CD14-positive monocyte (primary cell): ENCODE data around the gene PHAF1. TPM values are rescaled to one million over a fixed set of nuclear protein-coding genes. Genes with fewer than 3 reads are reported as not detected.

Source experiments
- DNase-seq, 3 donors: peaks; one replicate each; pipeline ENCODE4 v3.0.0-alpha.2; 2011 to 2022
- H2AFZ ChIP-seq: 2 replicates; pipeline ENCODE4 v1.6.0; 2012; ENCODE audit warnings: mild to moderate bottlenecking, low read depth, low read length, inconsistent platforms; ENCODE audit not compliant: insufficient read depth, poor library complexity, severe bottlenecking
- H3K27ac ChIP-seq, 2 donors: 1 replicate in 1 of 2; 2 replicates in 1 of 2; pipeline ENCODE4 v1.5.1; 2012 to 2013; ENCODE audit warnings: low read length in 2 of 2, control low read depth in 1 of 2, inconsistent platforms in 1 of 2, low read depth in 1 of 2, mild to moderate bottlenecking in 1 of 2
- H3K27me3 ChIP-seq, 2 donors: one replicate each; pipeline versions ENCODE4 v1.6.0 to v1.6.1; 2011 to 2013; ENCODE audit warnings: low read length in 2 of 2; ENCODE audit not compliant: control insufficient read depth in 2 of 2, insufficient read depth in 2 of 2
- H3K36me3 ChIP-seq, 2 donors: replicated peaks in 1 of 2; 1 replicate in 1 of 2; 2 replicates in 1 of 2; pipeline versions ENCODE4 v1.5.1 to v1.6.1; 2012 to 2013; ENCODE audit warnings: low read length in 2 of 2, control low read depth in 1 of 2, inconsistent platforms in 1 of 2, mild to moderate bottlenecking in 1 of 2; ENCODE audit not compliant: insufficient read depth in 2 of 2, control insufficient read depth in 1 of 2
- H3K4me1 ChIP-seq, 2 donors: 1 replicate in 1 of 2; 2 replicates in 1 of 2; pipeline versions ENCODE4 v1.5.1 to v1.6.1; 2012 to 2013; ENCODE audit warnings: low read length in 2 of 2, control low read depth in 1 of 2, inconsistent platforms in 1 of 2, mild to moderate bottlenecking in 1 of 2, moderate library complexity in 1 of 2; ENCODE audit not compliant: insufficient read depth in 2 of 2, control insufficient read depth in 1 of 2
- H3K4me2 ChIP-seq: replicated peaks from 2 replicates; pipeline ENCODE3; 2012; ENCODE audit warnings: low read length, moderate library complexity, mild to moderate bottlenecking; ENCODE audit not compliant: poor library complexity, severe bottlenecking; ENCODE audit errors: extremely low read depth
- H3K4me3 ChIP-seq, 3 experiments: fragments of 200-600 bp in 1 of 3; sonication (generic) in 1 of 3; replicated peaks in 1 of 3; 1 replicate in 2 of 3; 2 replicates in 1 of 3; pipeline ENCODE4 v1.5.1; 2011 to 2013; ENCODE audit warnings: low read length in 3 of 3, mild to moderate bottlenecking in 3 of 3, control low read depth in 2 of 3, low read depth in 2 of 3, inconsistent platforms in 1 of 3, moderate library complexity in 1 of 3
- H3K79me2 ChIP-seq: 2 replicates; pipeline ENCODE4 v1.6.0; 2012; ENCODE audit warnings: mild to moderate bottlenecking, control low read depth, inconsistent platforms, low read length, moderate library complexity; ENCODE audit not compliant: insufficient read depth
- H3K9ac ChIP-seq: 2 replicates; pipeline ENCODE4 v1.6.0; 2017; ENCODE audit warnings: low read length, mild to moderate bottlenecking; ENCODE audit not compliant: insufficient read depth, poor library complexity, severe bottlenecking
- H3K9me3 ChIP-seq, 2 donors: replicated peaks in 1 of 2; 1 replicate in 1 of 2; 2 replicates in 1 of 2; pipeline versions ENCODE4 v1.5.1 to v1.6.1; 2012 to 2013; ENCODE audit warnings: low read length in 2 of 2, control low read depth in 1 of 2; ENCODE audit not compliant: control insufficient read depth in 1 of 2, insufficient read depth in 1 of 2
- H4K20me1 ChIP-seq: 2 replicates; pipeline ENCODE4 v1.6.0; 2012; ENCODE audit warnings: mild to moderate bottlenecking, low read length, control low read depth, moderate library complexity; ENCODE audit not compliant: insufficient read depth
- H3K27ac Mint-ChIP-seq, 7 donors: one replicate each; pipeline ENCODE4 v1.8.0; 2020; ENCODE audit warnings: mild to moderate bottlenecking in 7 of 7, mixed read lengths in 7 of 7, moderate library complexity in 6 of 7, inconsistent platforms in 2 of 7
- H3K27me3 Mint-ChIP-seq, 3 donors: one replicate each; pipeline ENCODE4 v1.8.0; 2021 to 2022; ENCODE audit warnings: low read depth in 3 of 3, mild to moderate bottlenecking in 3 of 3, mixed read lengths in 3 of 3, moderate library complexity in 3 of 3, inconsistent platforms in 1 of 3
- H3K36me3 Mint-ChIP-seq, 2 donors: one replicate each; pipeline ENCODE4 v1.8.0; 2020; ENCODE audit warnings: mixed read lengths in 2 of 2, inconsistent platforms in 1 of 2, mild to moderate bottlenecking in 1 of 2
- H3K4me1 Mint-ChIP-seq: one replicate; pipeline ENCODE4 v1.8.0; 2020; ENCODE audit warnings: mild to moderate bottlenecking, mixed read lengths
- H3K4me3 Mint-ChIP-seq, 2 donors: one replicate each; pipeline ENCODE4 v1.8.0; 2020; ENCODE audit warnings: mild to moderate bottlenecking in 2 of 2, mixed read lengths in 2 of 2, moderate library complexity in 1 of 2
- H3K9me3 Mint-ChIP-seq, 7 donors: one replicate each; pipeline ENCODE4 v1.8.0; 2020 to 2022; ENCODE audit warnings: mixed read lengths in 7 of 7, mild to moderate bottlenecking in 6 of 7, moderate library complexity in 6 of 7, inconsistent platforms in 2 of 7
- WGBS: methylation state at CpG from one replicate; pipeline ENCODE4 v1.1.5; 2013; ENCODE audit warnings: missing lambda C conversion rate; ENCODE audit not compliant: insufficient coverage; 5-methylcytosine and 5-hydroxymethylcytosine counted together
- intact Hi-C, 2 donors: fragments of 100-400 bp; cut with micrococcal nuclease; formaldehyde crosslinking; loops; one replicate each; pipeline versions ENCODE4 v1.15.0 to v1.15.1; 2023
- polyA plus RNA-seq, 3 donors: library from polyadenylated mRNA; depleted of rRNA in 1 of 3; unstranded in 2 of 3; stranded (reverse) in 1 of 3; fragments of 300-500 nt in 2 of 3; fragments of >200 nt in 1 of 3; fragmentation: Illumina TruSeq in 2 of 3; gene quantifications; 1 replicate in 2 of 3; 2 replicates in 1 of 3; pipeline ENCODE4 v1.2.3, GENCODE V29; 2012 to 2021
- TF ChIP-seq, protein P1 (sequence below): fragments of 200-600 bp; IDR thresholded peaks from one replicate; pipeline ENCODE4 v1.8.0; 2022; ENCODE audit warnings: antibody characterized with exemption, mild to moderate bottlenecking

Gene PHAF1
- polyA plus RNA-seq, 3 donors = 18.8 to 68.2 (median 26.5) TPM

GRCh38 chr16:67101311-67102082 is 8.2 kb upstream of the PHAF1 start:
- H3K27me3 ChIP-seq = no peaks in the 10 kb centered on the region
- Mint-ChIP-seq H3K9me3 (peaks cover 0 to 3% (median 0%) of the 10 kb centered on the region in 7 donors), H3K27me3 (no peaks in the 10 kb centered on the region), H3K36me3 (peaks cover 15 to 36% of the 10 kb centered on the region in 2 donors), H3K4me1 (peaks cover 25% of the 10 kb centered on the region), H3K27ac (no peak overlapping the region), H3K4me3 (no peak overlapping the region)
- peaks cover 23 to 49% of the 10 kb centered on the region in 2 donors for H3K36me3 ChIP-seq
- no peak overlapping the region for H3K9ac ChIP-seq
- no peaks in the 10 kb centered on the region for H3K79me2 ChIP-seq
- no peak overlapping the region for H3K27ac ChIP-seq
- no peak overlapping the region for H2AFZ ChIP-seq
- H3K4me1 ChIP-seq = peaks cover 17 to 22% of the 10 kb centered on the region in 2 donors
- no peak overlapping the region for H3K4me3 ChIP-seq
- WGBS = 80% methylated on average over 1 of the region's 4 CpGs
- H4K20me1 ChIP-seq = no peaks in the 10 kb centered on the region
- H3K9me3 ChIP-seq = no peaks in the 10 kb centered on the region
- intact Hi-C loops = loop anchor here in 1 of 2 donors (10.0 kb wide), 1 partner anchor 77 kb away; the partner anchor contains the start of gene CBFB
- H3K4me2 ChIP-seq = no peak overlapping the region
- TF ChIP-seq, protein P1, sequence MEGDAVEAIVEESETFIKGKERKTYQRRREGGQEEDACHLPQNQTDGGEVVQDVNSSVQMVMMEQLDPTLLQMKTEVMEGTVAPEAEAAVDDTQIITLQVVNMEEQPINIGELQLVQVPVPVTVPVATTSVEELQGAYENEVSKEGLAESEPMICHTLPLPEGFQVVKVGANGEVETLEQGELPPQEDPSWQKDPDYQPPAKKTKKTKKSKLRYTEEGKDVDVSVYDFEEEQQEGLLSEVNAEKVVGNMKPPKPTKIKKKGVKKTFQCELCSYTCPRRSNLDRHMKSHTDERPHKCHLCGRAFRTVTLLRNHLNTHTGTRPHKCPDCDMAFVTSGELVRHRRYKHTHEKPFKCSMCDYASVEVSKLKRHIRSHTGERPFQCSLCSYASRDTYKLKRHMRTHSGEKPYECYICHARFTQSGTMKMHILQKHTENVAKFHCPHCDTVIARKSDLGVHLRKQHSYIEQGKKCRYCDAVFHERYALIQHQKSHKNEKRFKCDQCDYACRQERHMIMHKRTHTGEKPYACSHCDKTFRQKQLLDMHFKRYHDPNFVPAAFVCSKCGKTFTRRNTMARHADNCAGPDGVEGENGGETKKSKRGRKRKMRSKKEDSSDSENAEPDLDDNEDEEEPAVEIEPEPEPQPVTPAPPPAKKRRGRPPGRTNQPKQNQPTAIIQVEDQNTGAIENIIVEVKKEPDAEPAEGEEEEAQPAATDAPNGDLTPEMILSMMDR = no peak
- DNase-seq = no peak

- Mint-ChIP-seq H3K9me3 (peaks cover 0 to 3% (median 0%) of the 10 kb centered on the region in 7 donors), H3K27me3 (no peaks in the 10 kb centered on the region), H3K4me3 (no peak overlapping the region), H3K27ac (peak overlapping the region in 5 of 7 donors; percentile 26 to 78 (median 58)), H3K36me3 (peaks cover 15 to 25% of the 10 kb centered on the region in 2 donors), H3K4me1 (peaks cover 30% of the 10 kb centered on the region)
- Histone ChIP-seq H3K4me1 (peaks cover 22 to 24% of the 10 kb centered on the region in 2 donors), H3K4me2 (no peak overlapping the region), H3K9me3 (no peaks in the 10 kb centered on the region), H3K4me3 (no peak overlapping the region), H4K20me1 (no peaks in the 10 kb centered on the region), H3K27me3 (no peaks in the 10 kb centered on the region), H3K27ac (peak overlapping the region in 1 of 2 donors; percentile 80), H3K36me3 (peaks cover 18 to 34% of the 10 kb centered on the region in 2 donors), H3K79me2 (no peaks in the 10 kb centered on the region), H2AFZ (no peak overlapping the region), H3K9ac (no peak overlapping the region)
- TF ChIP-seq, protein P1 = peak; percentile 18
- 60% methylated on average over 3 of the region's 4 CpGs for whole genome bisulfite sequencing
- intact Hi-C loops = loop anchor here in 1 of 2 donors (10.0 kb wide), 1 partner anchor 79 kb away; the partner anchor contains the start of gene CBFB
- DNase-seq = no peak
These were observed 5.7 kb upstream of the PHAF1 start for GRCh38 chr16:67104061-67104460.
